H9 (cell line): ENCODE measurements around the gene PADI4. TPM values are rescaled to one million over a fixed set of nuclear protein-coding genes. Genes with fewer than 3 reads are reported as not detected.
A peak's percentile ranks its signal among the peaks of the same experiment; 100 is the strongest.

ENCODE experiments used
- DNase-seq: peaks from one replicate; pipeline ENCODE4 v3.0.0-alpha.2; 2017
- H2AFZ ChIP-seq: one replicate; pipeline ENCODE4 v1.6.1; 2013; ENCODE audit warnings: mild to moderate bottlenecking, low read length, control low read depth, moderate library complexity
- H2AK5ac ChIP-seq: 2 replicates; pipeline ENCODE4 v1.6.1; 2013; ENCODE audit warnings: low read length, control low read depth, mixed read lengths; ENCODE audit not compliant: insufficient read length
- H2BK120ac ChIP-seq: one replicate; pipeline ENCODE4 v1.6.1; 2013; ENCODE audit warnings: low read depth, mild to moderate bottlenecking, low read length, control low read depth, inconsistent platforms; ENCODE audit not compliant: poor library complexity, severe bottlenecking
- H2BK12ac ChIP-seq: 2 replicates; pipeline ENCODE4 v1.6.1; 2013; ENCODE audit warnings: low read length, control low read depth, mixed read lengths, low read depth; ENCODE audit not compliant: insufficient read length
- H2BK15ac ChIP-seq: 2 replicates; pipeline ENCODE4 v1.6.1; 2013; ENCODE audit warnings: low read depth, low read length, control low read depth
- H2BK20ac ChIP-seq: one replicate; pipeline ENCODE4 v1.6.1; 2013; ENCODE audit warnings: low read depth, mild to moderate bottlenecking, low read length, control low read depth, inconsistent platforms; ENCODE audit not compliant: poor library complexity, severe bottlenecking
- H2BK5ac ChIP-seq: 2 replicates; pipeline ENCODE4 v1.6.1; 2013; ENCODE audit warnings: low read length, control low read depth, mixed read lengths; ENCODE audit not compliant: insufficient read length
- H3K14ac ChIP-seq: 2 replicates; pipeline ENCODE4 v1.6.1; 2013; ENCODE audit warnings: low read length, control low read depth; ENCODE audit not compliant: insufficient read depth
- H3K18ac ChIP-seq: 2 replicates; pipeline ENCODE4 v1.6.1; 2013; ENCODE audit warnings: low read depth, mild to moderate bottlenecking, mixed read lengths, low read length, control low read depth; ENCODE audit not compliant: insufficient read length
- H3K23ac ChIP-seq: 2 replicates; pipeline ENCODE4 v1.6.1; 2013; ENCODE audit warnings: low read length, control low read depth, mixed read lengths, low read depth; ENCODE audit not compliant: insufficient read length
- H3K23me2 ChIP-seq: 2 replicates; pipeline ENCODE4 v1.6.1; 2013; ENCODE audit warnings: low read depth, mild to moderate bottlenecking, mixed read lengths, low read length, control low read depth; ENCODE audit not compliant: insufficient read length, poor library complexity, severe bottlenecking
- H3K27ac ChIP-seq: 2 replicates; pipeline ENCODE4 v1.5.1; 2013; ENCODE audit warnings: low read length, control low read depth, mixed read lengths, low read depth; ENCODE audit not compliant: insufficient read length
- H3K27me3 ChIP-seq: 2 replicates; pipeline ENCODE4 v1.6.1; 2013; ENCODE audit warnings: low read length, control low read depth, inconsistent platforms; ENCODE audit not compliant: insufficient read depth
- H3K4ac ChIP-seq: 2 replicates; pipeline ENCODE4 v1.6.1; 2013; ENCODE audit warnings: low read depth, mild to moderate bottlenecking, control low read depth, inconsistent platforms, low read length, moderate library complexity
- H3K4me1 ChIP-seq: 2 replicates; pipeline ENCODE4 v1.6.1; 2013; ENCODE audit warnings: low read length, control low read depth, inconsistent platforms; ENCODE audit not compliant: insufficient read depth
- H3K4me2 ChIP-seq: 2 replicates; pipeline ENCODE4 v1.6.1; 2013; ENCODE audit warnings: low read length, control low read depth, mixed read lengths; ENCODE audit not compliant: insufficient read length, insufficient read depth
- H3K56ac ChIP-seq: 2 replicates; pipeline ENCODE4 v1.6.1; 2013; ENCODE audit warnings: low read depth, mild to moderate bottlenecking, mixed read lengths, low read length, control low read depth; ENCODE audit not compliant: insufficient read length
- H3K79me1 ChIP-seq: 2 replicates; pipeline ENCODE4 v1.6.1; 2013; ENCODE audit warnings: low read depth, mild to moderate bottlenecking, moderate library complexity, low read length, control low read depth, inconsistent platforms; ENCODE audit not compliant: insufficient read depth, poor library complexity, severe bottlenecking
- H3K79me2 ChIP-seq: 2 replicates; pipeline ENCODE4 v1.6.1; 2013; ENCODE audit warnings: low read length, control low read depth, inconsistent platforms; ENCODE audit not compliant: insufficient read depth
- H3K9ac ChIP-seq: 2 replicates; pipeline ENCODE4 v1.6.1; 2013; ENCODE audit warnings: low read length, control low read depth, mixed read lengths; ENCODE audit not compliant: insufficient read length; ENCODE audit errors: extremely low read depth
- H3K9me3 ChIP-seq: one replicate; pipeline ENCODE4 v1.6.1; 2013; ENCODE audit warnings: low read depth, low read length, inconsistent platforms; ENCODE audit not compliant: control insufficient read depth
- H3T11ph ChIP-seq: one replicate; pipeline ENCODE4 v1.6.1; 2013; ENCODE audit warnings: mild to moderate bottlenecking, low read length, control low read depth, inconsistent platforms
- H4K20me1 ChIP-seq: one replicate; pipeline ENCODE4 v1.6.1; 2013; ENCODE audit not compliant: control insufficient read depth, insufficient read length, insufficient read depth
- H4K5ac ChIP-seq: 2 replicates; pipeline ENCODE4 v1.6.1; 2013; ENCODE audit warnings: low read depth, mild to moderate bottlenecking, mixed read lengths, low read length, control low read depth; ENCODE audit not compliant: insufficient read length
- H4K8ac ChIP-seq: replicated peaks from 2 replicates; pipeline ENCODE4 v1.6.1; 2013; ENCODE audit warnings: low read length, control low read depth, mixed read lengths, low read depth; ENCODE audit not compliant: insufficient read length
- H4K91ac ChIP-seq: 2 replicates; pipeline ENCODE4 v1.6.1; 2013; ENCODE audit warnings: low read depth, mild to moderate bottlenecking, moderate library complexity, mixed read lengths, low read length, control low read depth; ENCODE audit not compliant: insufficient read length
- H3K27ac Mint-ChIP-seq, 3 experiments: 2 replicates in 2 of 3; 3 replicates in 1 of 3; pipeline ENCODE4 v1.8.0; 2020 to 2021; ENCODE audit warnings: mixed read lengths in 3 of 3, mild to moderate bottlenecking in 1 of 3, moderate library complexity in 1 of 3
- H3K27me3 Mint-ChIP-seq: 2 replicates; pipeline ENCODE4 v1.8.0; 2021; ENCODE audit warnings: low read depth, mild to moderate bottlenecking, moderate library complexity, mixed read lengths
- H3K36me3 Mint-ChIP-seq, 3 experiments: 2 replicates in 2 of 3; 3 replicates in 1 of 3; pipeline ENCODE4 v1.8.0; 2020 to 2021; ENCODE audit warnings: low read depth in 3 of 3, mixed read lengths in 3 of 3; ENCODE audit not compliant: insufficient read depth in 1 of 3
- H3K4me1 Mint-ChIP-seq, 2 experiments: 2 replicates each; pipeline ENCODE4 v1.8.0; 2020; ENCODE audit warnings: mixed read lengths in 2 of 2
- H3K4me3 Mint-ChIP-seq, 2 experiments: 2 replicates in 1 of 2; 3 replicates in 1 of 2; pipeline ENCODE4 v1.8.0; 2020 to 2021; ENCODE audit warnings: mild to moderate bottlenecking in 2 of 2, mixed read lengths in 2 of 2, moderate library complexity in 1 of 2
- H3K9me3 Mint-ChIP-seq, 2 experiments: 2 replicates in 1 of 2; 3 replicates in 1 of 2; pipeline ENCODE4 v1.8.0; 2020; ENCODE audit warnings: mild to moderate bottlenecking in 2 of 2, mixed read lengths in 2 of 2, moderate library complexity in 1 of 2
- WGBS: extraction: QIAGEN DNeasy Blood & Tissue Kit; methylation state at CpG from one replicate; pipeline ENCODE4 v1.1.7; 2013; ENCODE audit warnings: missing lambda C conversion rate, low lambda C conversion rate, mixed read lengths; ENCODE audit not compliant: insufficient read length; ENCODE audit errors: extremely low coverage; 5-methylcytosine and 5-hydroxymethylcytosine counted together
- total RNA-seq: library from RNA; stranded (reverse); gene quantifications from 2 replicates; pipeline ENCODE4 v1.2.1, GENCODE V29; 2021
- TF ChIP-seq, protein P1 (sequence below): fragments of 200-600 bp; sonication (generic); conservative IDR thresholded peaks from 3 replicates; pipeline ENCODE4 v1.8.0; 2021; ENCODE audit warnings: antibody characterized with exemption, mild to moderate bottlenecking

The PADI4 gene
- total RNA-seq, 1 experiment from 2014 or later = 0.13 TPM

DNA sequence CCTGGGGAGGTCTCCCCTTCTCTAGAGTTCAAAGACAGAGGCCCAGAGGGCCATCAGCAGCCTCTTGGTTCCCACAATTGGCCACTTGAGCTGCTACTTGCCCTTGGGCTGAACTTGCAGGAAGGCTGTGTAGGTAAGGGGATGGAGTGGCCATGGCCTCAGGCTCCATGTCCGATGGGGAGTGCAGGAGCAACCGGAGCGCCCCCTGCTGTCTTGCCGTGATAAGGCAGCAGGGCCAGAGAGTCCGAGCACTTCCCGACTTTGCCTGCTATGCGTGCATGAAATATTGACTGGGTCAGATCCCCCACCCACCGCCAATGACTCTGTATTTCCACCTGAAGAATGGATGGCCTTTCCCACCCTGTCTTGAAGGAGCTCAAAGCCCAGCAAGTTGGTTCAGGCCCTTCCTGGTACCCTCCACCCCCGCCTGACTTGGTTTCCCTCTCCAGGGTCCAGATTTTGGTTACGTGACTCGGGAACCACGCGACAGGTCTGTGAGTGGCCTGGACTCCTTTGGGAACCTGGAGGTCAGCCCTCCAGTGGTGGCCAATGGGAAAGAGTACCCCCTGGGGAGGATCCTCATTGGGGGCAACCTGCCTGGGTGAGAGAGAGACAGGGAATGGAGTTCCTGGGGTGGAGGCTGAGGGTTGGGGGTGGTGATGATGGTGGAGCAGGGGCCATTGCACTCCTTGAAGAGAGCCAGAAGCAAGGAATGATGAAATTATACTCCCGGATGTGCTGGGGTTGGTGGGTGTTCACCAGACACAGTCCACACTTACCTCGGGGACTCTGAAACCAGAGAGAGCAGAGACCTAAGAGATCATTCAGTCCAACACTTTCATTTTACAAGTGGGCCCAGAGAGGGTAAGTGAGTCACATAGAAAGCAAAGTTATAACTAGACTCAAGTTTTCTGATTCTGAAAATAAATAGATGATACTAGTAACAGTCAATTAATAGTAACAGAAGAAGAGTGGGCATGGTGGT lies 33.5 kb upstream of the PADI4 start:
- H3K4me2 ChIP-seq = no peak overlapping the region

More for the DNA sequence above, 33.5 kb upstream of the PADI4 start:
- Histone ChIP-seq H3K4me1 (no peaks in the 10 kb centered on the region), H2BK15ac (no peak overlapping the region), H2AFZ (no peak overlapping the region), H3K18ac (no peak overlapping the region), H3K14ac (no peak overlapping the region), H3K27me3 (no peaks in the 10 kb centered on the region), H4K20me1 (no peaks in the 10 kb centered on the region), H3T11ph (no peak overlapping the region), H3K79me2 (no peaks in the 10 kb centered on the region), H4K5ac (no peak overlapping the region), H2BK20ac (no peak overlapping the region), H3K9me3 (no peaks in the 10 kb centered on the region), H4K8ac (no peak overlapping the region), H3K4ac (no peak overlapping the region), H3K79me1 (no peaks in the 10 kb centered on the region), H2AK5ac (no peak overlapping the region), H3K23me2 (no peaks in the 10 kb centered on the region), H3K56ac (no peak overlapping the region), H3K23ac (no peak overlapping the region), H2BK120ac (no peak overlapping the region), H3K9ac (no peak overlapping the region), H2BK12ac (no peak overlapping the region), H2BK5ac (no peak overlapping the region), H3K27ac (no peak overlapping the region), H4K91ac (no peak overlapping the region)
- DNase-seq = peak; percentile 78
- H3K27ac Mint-ChIP-seq = no peak overlapping the region
- no CpG with 5 or more reads among the region's 15 CpGs for WGBS
- H3K4me1 Mint-ChIP-seq = no peaks in the 10 kb centered on the region
- H3K36me3 Mint-ChIP-seq = no peaks in the 10 kb centered on the region
- TF ChIP-seq, protein P1, sequence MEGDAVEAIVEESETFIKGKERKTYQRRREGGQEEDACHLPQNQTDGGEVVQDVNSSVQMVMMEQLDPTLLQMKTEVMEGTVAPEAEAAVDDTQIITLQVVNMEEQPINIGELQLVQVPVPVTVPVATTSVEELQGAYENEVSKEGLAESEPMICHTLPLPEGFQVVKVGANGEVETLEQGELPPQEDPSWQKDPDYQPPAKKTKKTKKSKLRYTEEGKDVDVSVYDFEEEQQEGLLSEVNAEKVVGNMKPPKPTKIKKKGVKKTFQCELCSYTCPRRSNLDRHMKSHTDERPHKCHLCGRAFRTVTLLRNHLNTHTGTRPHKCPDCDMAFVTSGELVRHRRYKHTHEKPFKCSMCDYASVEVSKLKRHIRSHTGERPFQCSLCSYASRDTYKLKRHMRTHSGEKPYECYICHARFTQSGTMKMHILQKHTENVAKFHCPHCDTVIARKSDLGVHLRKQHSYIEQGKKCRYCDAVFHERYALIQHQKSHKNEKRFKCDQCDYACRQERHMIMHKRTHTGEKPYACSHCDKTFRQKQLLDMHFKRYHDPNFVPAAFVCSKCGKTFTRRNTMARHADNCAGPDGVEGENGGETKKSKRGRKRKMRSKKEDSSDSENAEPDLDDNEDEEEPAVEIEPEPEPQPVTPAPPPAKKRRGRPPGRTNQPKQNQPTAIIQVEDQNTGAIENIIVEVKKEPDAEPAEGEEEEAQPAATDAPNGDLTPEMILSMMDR = peak; percentile 88
- no peak overlapping the region for H3K4me3 Mint-ChIP-seq
- H3K27me3 Mint-ChIP-seq = no peaks in the 10 kb centered on the region; the same call in 1 of the 2 replicates
- H3K9me3 Mint-ChIP-seq = no peaks in the 10 kb centered on the region
